HCT116 (cell line): ENCODE measurements around the gene MYH14. TPM values are rescaled to one million over a fixed set of nuclear protein-coding genes. Genes with fewer than 3 reads are reported as not detected.

Experiments
- ATAC-seq: fragments of 200-7000 bp; cut with Tn5 transposase; 2 replicates; pipeline ENCODE4 v1.9.1; 2020; ENCODE audit warnings: mild to moderate bottlenecking, moderate library complexity
- BruUV-seq: library from RNA; stranded (reverse); fragments of 400-500 nt; replicated peaks from 2 replicates; lab custom pipeline; 2021; lab: Mats Ljungman, UMichigan
- CTCF ChIA-PET: fragments of 300-600 bp; sonication (Branson Sonifier 250); formaldehyde crosslinking; loops from one replicate; lab custom pipeline; 2021; ENCODE audit warnings: antibody characterized with exemption; lab: Charles Lee
- POLR2A ChIA-PET: fragments of 300-600, 350-600 bp; sonication (Branson Sonifier 250); formaldehyde crosslinking; loops from one replicate; lab custom pipeline; 2021; ENCODE audit warnings: antibody characterized with exemption; lab: Charles Lee
- RAD21 ChIA-PET, 2 experiments: fragments of 300-600 bp; sonication (Branson Sonifier 250); formaldehyde crosslinking; loops; one replicate each; lab custom pipeline; 2023; ENCODE audit warnings: low total read pairs in 2 of 2; ENCODE audit not compliant: uncharacterized antibody in 2 of 2, unreplicated experiment in 2 of 2, low non-redundant PET in 1 of 2; lab: Charles Lee
- DNase-seq: peaks from one replicate; pipeline ENCODE4 v3.0.0-alpha.2; 2010; ENCODE audit warnings: low read depth, low spot score
- H2AFZ ChIP-seq: fragments of 200-600 bp; shearing (Covaris generic), sonication (generic); 2 replicates; pipeline ENCODE4 v1.6.1; 2017; ENCODE audit warnings: low read depth, mixed run types, mixed read lengths, antibody characterized with exemption, low read length; ENCODE audit not compliant: poor library complexity, severe bottlenecking
- H3K27ac ChIP-seq: 2 replicates; pipeline ENCODE4 v1.5.1; 2012; ENCODE audit warnings: low read depth, low read length
- H3K27me3 ChIP-seq: fragments of 200-600 bp; sonication (generic); 2 replicates; pipeline ENCODE4 v1.6.1; 2016; ENCODE audit warnings: mixed run types, low read length, mixed read lengths; ENCODE audit not compliant: insufficient read depth
- H3K36me3 ChIP-seq, 2 experiments: fragments of 200-500 bp in 1 of 2; fragments of 200-600 bp in 1 of 2; sonication (Bioruptor generic) in 1 of 2; sonication (generic) in 1 of 2; 2 replicates each; pipeline versions ENCODE4 v1.5.1 to v1.6.1; 2014 to 2016; ENCODE audit warnings: low read length in 2 of 2, inconsistent platforms in 1 of 2, mixed read lengths in 1 of 2, mixed run types in 1 of 2; ENCODE audit not compliant: insufficient read depth in 2 of 2, control insufficient read depth in 1 of 2
- H3K4me1 ChIP-seq, 2 experiments: fragments of 200-600 bp in 1 of 2; sonication (generic) in 1 of 2; 2 replicates each; pipeline versions ENCODE4 v1.5.1 to v1.6.1; 2012 to 2017; ENCODE audit warnings: low read length in 2 of 2, inconsistent platforms in 1 of 2, mild to moderate bottlenecking in 1 of 2, mixed read lengths in 1 of 2, mixed run types in 1 of 2, moderate library complexity in 1 of 2; ENCODE audit not compliant: insufficient read depth in 2 of 2, control insufficient read depth in 1 of 2
- H3K4me2 ChIP-seq: fragments of 200-600 bp; sonication (generic); 2 replicates; pipeline ENCODE4 v1.6.1; 2017; ENCODE audit warnings: mixed run types, low read length, mixed read lengths
- H3K4me3 ChIP-seq, 2 experiments: fragments of 200-600 bp in 1 of 2; sonication (generic) in 1 of 2; replicated peaks in 1 of 2; 2 replicates each; pipeline ENCODE4 v1.5.1; 2011 to 2016; ENCODE audit warnings: low read length in 2 of 2, control low read depth in 1 of 2, low read depth in 1 of 2, mild to moderate bottlenecking in 1 of 2, mixed read lengths in 1 of 2, mixed run types in 1 of 2
- H3K79me2 ChIP-seq: fragments of 200-600 bp; sonication (generic); 2 replicates; pipeline ENCODE4 v1.6.1; 2017; ENCODE audit warnings: mild to moderate bottlenecking, mixed run types, low read length, moderate library complexity, mixed read lengths; ENCODE audit not compliant: insufficient read depth
- H3K9ac ChIP-seq: fragments of 200-600 bp; sonication (generic); 2 replicates; pipeline ENCODE4 v1.6.1; 2016; ENCODE audit warnings: low read length, mixed read lengths
- H3K9me2 ChIP-seq: fragments of 200-600 bp; sonication (generic), shearing (Covaris generic); 2 replicates; pipeline ENCODE4 v1.6.1; 2017; ENCODE audit warnings: mixed run types, mild to moderate bottlenecking, moderate library complexity; ENCODE audit not compliant: insufficient read depth
- H3K9me3 ChIP-seq, 2 experiments: fragments of 200-500 bp in 1 of 2; fragments of 200-600 bp in 1 of 2; sonication (Bioruptor generic) in 1 of 2; sonication (generic) in 1 of 2; 2 replicates each; pipeline ENCODE4 v1.6.1; 2014 to 2017; ENCODE audit warnings: low read length in 2 of 2, mixed read lengths in 2 of 2, inconsistent platforms in 1 of 2, low read depth in 1 of 2, mild to moderate bottlenecking in 1 of 2, mixed run types in 1 of 2, moderate library complexity in 1 of 2; ENCODE audit not compliant: control insufficient read depth in 1 of 2, insufficient read depth in 1 of 2
- H4K20me1 ChIP-seq: fragments of 200-600 bp; sonication (generic), shearing (Covaris generic); 2 replicates; pipeline ENCODE4 v1.6.1; 2017; ENCODE audit warnings: mixed run types, mild to moderate bottlenecking, moderate library complexity; ENCODE audit not compliant: insufficient read depth
- ATF3 ChIP-seq: IDR thresholded peaks from 2 replicates; pipeline ENCODE4 v1.6.1; 2012
- CBX3 ChIP-seq: IDR thresholded peaks from 2 replicates; pipeline ENCODE4 v1.6.1; 2012; ENCODE audit warnings: low read depth
- EGR1 ChIP-seq: IDR thresholded peaks from 2 replicates; pipeline ENCODE4 v1.6.1; 2012; ENCODE audit warnings: low read depth
- EZH2 ChIP-seq: fragments of 200-600 bp; sonication (generic); IDR thresholded peaks from 2 replicates; pipeline ENCODE4 v1.6.1; 2017; ENCODE audit warnings: antibody characterized with exemption, mixed run types
- EZH2phosphoT487 ChIP-seq: fragments of 200-600 bp; IDR thresholded peaks from 2 replicates; pipeline ENCODE4 v1.6.1; 2018; ENCODE audit warnings: antibody characterized with exemption, borderline replicate concordance
- FOSL1 ChIP-seq: IDR thresholded peaks from 2 replicates; pipeline ENCODE4 v1.6.1; 2012; ENCODE audit warnings: low read depth
- RAD21 ChIP-seq: IDR thresholded peaks from 2 replicates; pipeline ENCODE4 v1.6.1; 2012; ENCODE audit warnings: low read depth, mild to moderate bottlenecking
- SIN3A ChIP-seq: IDR thresholded peaks from 2 replicates; pipeline ENCODE4 v1.6.1; 2012; ENCODE audit warnings: low read depth
- SRF ChIP-seq: IDR thresholded peaks from 2 replicates; pipeline ENCODE4 v1.6.1; 2012; ENCODE audit warnings: low read depth
- YY1 ChIP-seq: IDR thresholded peaks from 2 replicates; pipeline ENCODE4 v1.6.1; 2011; ENCODE audit warnings: low read length, low read depth, moderate library complexity, mild to moderate bottlenecking; ENCODE audit not compliant: insufficient replicate concordance; ENCODE audit errors: extremely low read depth
- ZNF274 ChIP-seq: fragments of 200-500 bp; sonication (Bioruptor generic); IDR thresholded peaks from 2 replicates; pipeline ENCODE4 v1.6.1; 2014; ENCODE audit warnings: mild to moderate bottlenecking, low read depth, low read length, inconsistent platforms
- intact Hi-C: fragments of 100-400 bp; cut with micrococcal nuclease; formaldehyde crosslinking; loops from 2 replicates; pipeline ENCODE4 v1.10.0; 2022
- total RNA-seq: library from RNA; stranded (reverse); gene quantifications from one replicate; pipeline ENCODE4 v1.2.1, GENCODE V29; 2021; ENCODE audit not compliant: unreplicated experiment
- TF ChIP-seq, protein P1 (sequence below): IDR thresholded peaks from 2 replicates; pipeline ENCODE4 v1.6.1; 2012

MYH14 gene
- total RNA-seq, 1 experiment from 2014 or later: 60.1 TPM

DNA sequence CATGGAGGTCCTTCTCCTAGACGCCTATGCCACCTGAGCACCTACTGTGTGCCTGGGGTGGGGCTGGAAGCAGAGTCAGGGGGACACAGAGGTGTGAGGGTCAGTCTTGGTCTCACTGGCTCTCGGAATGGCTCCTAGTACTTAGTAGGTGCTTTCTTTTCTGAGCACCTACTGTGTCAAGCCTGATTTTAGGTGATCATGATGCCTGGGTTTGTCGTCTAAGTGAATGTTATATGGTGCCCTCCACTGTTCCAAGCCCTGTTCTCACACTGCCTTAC lies 20.0 kb downstream of the MYH14 start:
- no peaks in the 10 kb centered on the region for H3K9me2 ChIP-seq
- H3K36me3 ChIP-seq: peaks cover 17 to 21% of the 10 kb centered on the region in 2 experiments
- intact Hi-C loops: no loop called here
- ChIA-PET RAD21 (no interaction called here), POLR2A (no interaction called here), CTCF (no interaction called here)
- no peaks in the 10 kb centered on the region for H3K27me3 ChIP-seq
- BruUV-seq: no TSS peak
- H4K20me1 ChIP-seq: no peaks in the 10 kb centered on the region
- H2AFZ ChIP-seq: no peak overlapping the region
- ATAC-seq (no peak), DNase-seq (no peak)
- H3K9ac ChIP-seq: no peak overlapping the region
- H3K4me2 ChIP-seq: no peak overlapping the region
- H3K4me3 ChIP-seq: no peak overlapping the region
- no peak for TF ChIP-seq SRF
- TF ChIP-seq ATF3: no peak
- TF ChIP-seq ZNF274: no peak
- no peak for TF ChIP-seq FOSL1
- TF ChIP-seq EZH2: no peak
- TF ChIP-seq EZH2phosphoT487: no peak
- TF ChIP-seq YY1: no peak
- TF ChIP-seq, protein P1, sequence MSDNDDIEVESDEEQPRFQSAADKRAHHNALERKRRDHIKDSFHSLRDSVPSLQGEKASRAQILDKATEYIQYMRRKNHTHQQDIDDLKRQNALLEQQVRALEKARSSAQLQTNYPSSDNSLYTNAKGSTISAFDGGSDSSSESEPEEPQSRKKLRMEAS: no peak
- no peak for TF ChIP-seq SIN3A
- H3K9me3 ChIP-seq: no peaks in the 10 kb centered on the region
- H3K4me1 ChIP-seq: no peaks in the 10 kb centered on the region
- H3K79me2 ChIP-seq: no peaks in the 10 kb centered on the region
- H3K27ac ChIP-seq: no peak overlapping the region

DNA sequence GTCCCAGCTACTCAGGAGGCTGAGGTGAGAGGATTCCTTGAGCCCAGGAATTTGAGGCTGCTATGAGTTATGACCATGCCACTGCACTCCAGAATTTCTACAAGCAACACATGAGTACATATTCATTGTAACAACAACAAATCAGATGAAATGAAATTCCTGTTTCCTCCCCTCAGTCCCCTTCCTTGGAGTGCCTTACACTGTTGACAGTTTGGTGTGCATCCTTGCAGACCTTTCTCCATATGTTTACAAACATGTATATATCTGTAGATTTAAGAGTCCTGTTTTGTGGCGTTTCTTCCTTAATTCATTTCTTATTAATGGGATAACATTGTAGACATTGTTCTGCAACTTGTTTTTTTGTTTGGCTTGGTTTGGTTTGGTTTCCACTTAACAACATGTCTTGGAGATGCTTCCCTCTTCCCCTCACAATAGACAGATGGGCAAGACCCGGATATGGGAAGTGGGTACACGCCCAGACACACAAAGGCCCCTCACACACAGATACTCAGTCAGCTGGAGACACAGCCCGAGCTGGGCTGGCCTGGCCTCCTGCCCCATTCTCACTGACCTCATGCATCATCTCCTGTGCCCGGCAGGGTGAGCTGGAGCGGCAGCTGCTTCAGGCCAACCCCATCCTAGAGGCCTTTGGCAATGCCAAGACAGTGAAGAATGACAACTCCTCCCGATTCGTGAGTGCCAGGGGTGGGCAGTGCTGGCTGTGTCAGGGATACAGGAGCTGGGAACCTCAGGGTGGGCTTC lies 21.7 kb downstream of the MYH14 start:
- TF ChIP-seq RAD21 (no peak), YY1 (no peak), EZH2phosphoT487 (no peak), SRF (no peak), CBX3 (peak; percentile 38; the same call in 1 of the 2 replicates), EGR1 (no peak)
- H3K36me3 ChIP-seq: peaks cover 17 to 21% of the 10 kb centered on the region in 2 experiments
- ChIA-PET RAD21 (no interaction called here), CTCF (no interaction called here), POLR2A (no interaction called here)
- H3K79me2 ChIP-seq: no peaks in the 10 kb centered on the region
- no peaks in the 10 kb centered on the region for H3K4me1 ChIP-seq
- H3K27me3 ChIP-seq: no peaks in the 10 kb centered on the region
- no peak overlapping the region for H3K4me3 ChIP-seq
- H3K9me3 ChIP-seq: no peaks in the 10 kb centered on the region
- no peaks in the 10 kb centered on the region for H3K9me2 ChIP-seq
- H4K20me1 ChIP-seq: no peaks in the 10 kb centered on the region
- no peak overlapping the region for H3K4me2 ChIP-seq
- BruUV-seq: no TSS peak
- no peak for DNase-seq
- no peak overlapping the region for H3K9ac ChIP-seq
- ATAC-seq: no peak
- intact Hi-C loops: no loop called here
- H3K27ac ChIP-seq: no peak overlapping the region
- H2AFZ ChIP-seq: no peak overlapping the region
